ENCODE data around the gene MEX3D.

DNA sequence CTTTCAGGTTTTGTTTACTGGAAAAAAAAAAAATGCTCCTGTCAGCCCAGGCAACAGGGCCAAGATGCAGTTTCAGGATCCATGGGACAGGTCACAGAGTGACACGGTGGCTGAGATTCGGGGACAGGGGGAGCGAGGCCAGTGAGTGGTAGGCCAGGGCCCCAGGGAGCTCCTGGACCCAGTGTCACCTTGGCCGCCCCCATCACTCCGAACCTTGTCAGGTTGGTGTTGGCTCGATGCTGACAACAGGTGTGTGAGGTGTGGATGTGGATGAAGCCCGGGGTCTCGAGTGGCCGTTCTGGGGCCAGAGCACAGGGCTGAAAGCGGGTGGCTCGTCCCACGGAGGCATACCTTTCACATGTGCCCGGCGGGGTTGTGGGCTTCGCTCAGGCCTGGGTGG lies 43.2 kb upstream of the MEX3D start:
- TF ChIP-seq, protein P1, sequence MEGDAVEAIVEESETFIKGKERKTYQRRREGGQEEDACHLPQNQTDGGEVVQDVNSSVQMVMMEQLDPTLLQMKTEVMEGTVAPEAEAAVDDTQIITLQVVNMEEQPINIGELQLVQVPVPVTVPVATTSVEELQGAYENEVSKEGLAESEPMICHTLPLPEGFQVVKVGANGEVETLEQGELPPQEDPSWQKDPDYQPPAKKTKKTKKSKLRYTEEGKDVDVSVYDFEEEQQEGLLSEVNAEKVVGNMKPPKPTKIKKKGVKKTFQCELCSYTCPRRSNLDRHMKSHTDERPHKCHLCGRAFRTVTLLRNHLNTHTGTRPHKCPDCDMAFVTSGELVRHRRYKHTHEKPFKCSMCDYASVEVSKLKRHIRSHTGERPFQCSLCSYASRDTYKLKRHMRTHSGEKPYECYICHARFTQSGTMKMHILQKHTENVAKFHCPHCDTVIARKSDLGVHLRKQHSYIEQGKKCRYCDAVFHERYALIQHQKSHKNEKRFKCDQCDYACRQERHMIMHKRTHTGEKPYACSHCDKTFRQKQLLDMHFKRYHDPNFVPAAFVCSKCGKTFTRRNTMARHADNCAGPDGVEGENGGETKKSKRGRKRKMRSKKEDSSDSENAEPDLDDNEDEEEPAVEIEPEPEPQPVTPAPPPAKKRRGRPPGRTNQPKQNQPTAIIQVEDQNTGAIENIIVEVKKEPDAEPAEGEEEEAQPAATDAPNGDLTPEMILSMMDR (IDR thresholded peaks at IDR 0.05) = no peak
- no peak for TF ChIP-seq POLR2A (IDR thresholded peaks at IDR 0.05)
